ENCODE data around the gene GSC2. TPM values are rescaled to one million over a fixed set of nuclear protein-coding genes. Genes with fewer than 3 reads are reported as not detected.

The GSC2 gene
- total and polyA plus RNA-seq, 2 of the 8 experiments (the other 6 are each of a cell fraction or from before 2014, with no cell fraction given), result 0.17 to 0.48 TPM

DNA sequence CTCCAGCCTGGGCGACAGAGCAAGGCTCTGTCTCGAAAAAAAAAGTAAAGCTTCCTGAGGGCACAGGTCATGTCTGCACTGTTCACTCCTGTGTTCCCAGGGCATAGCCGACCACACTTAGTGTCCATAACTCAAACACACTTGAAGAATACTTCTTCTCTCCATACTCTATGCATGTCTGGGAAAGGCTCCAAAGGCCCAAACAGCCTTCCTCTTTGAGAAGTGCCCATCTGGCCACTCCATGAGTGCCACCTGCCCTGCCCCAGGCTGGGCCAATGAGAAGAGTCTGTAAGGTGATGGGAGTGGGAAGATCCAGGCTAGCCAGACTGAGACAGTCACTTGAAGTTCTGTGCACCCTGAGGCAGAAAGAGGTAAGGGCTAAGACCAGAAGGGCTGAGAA is 52.6 kb downstream of the GSC2 start:
- H3K4me1 ChIP-seq (replicated peaks in 1 of 4; ENCODE audit: control insufficient read depth in 3 of 4, insufficient read depth in 4 of 4, low read length in 3 of 4), result no peaks in the 10 kb centered on the region
- H3K79me2 ChIP-seq (ENCODE audit: control insufficient read depth in 1 of 2, insufficient read depth in 2 of 2, low read length in 2 of 2), result peaks cover 0 to 59% of the 10 kb centered on the region in 2 experiments; a peak in 2 of 4 replicates
- H3K27ac ChIP-seq (ENCODE audit: low read depth, low read length), result no peak overlapping the region
- POLR2A ChIA-PET (ENCODE audit: partially characterized antibody), result no interaction called here
- peaks cover 10% of the 10 kb centered on the region for H3K79me1 ChIP-seq (ENCODE audit: low read depth, low read length)
- H3K56ac ChIP-seq (replicated peaks; ENCODE audit: insufficient read length, low read depth, low read length), result no peak overlapping the region
- FAIRE-seq (no peak), DNase-seq (ENCODE audit: low read depth in 1 of 2, low spot score in 2 of 2) (no peak)
- H4K5ac ChIP-seq (ENCODE audit: insufficient read length, low read depth, low read length), result no peak overlapping the region
- no peak overlapping the region for H3K4ac ChIP-seq (replicated peaks; ENCODE audit: insufficient read length, low read depth, low read length)
- H2AK5ac ChIP-seq (ENCODE audit: low read depth, low read length), result no peak overlapping the region
- no peak overlapping the region for H2BK5ac ChIP-seq (ENCODE audit: low read depth, low read length)
- CTCF ChIA-PET (ENCODE audit: partially characterized antibody), result interaction anchor here (2.4 kb wide), 1 partner anchor 24 kb away, joined by 8 read pairs; no protein-coding TSS in a partner anchor
- H3K9ac ChIP-seq (replicated peaks in 1 of 4; ENCODE audit: extremely low read depth in 1 of 4, low read depth in 3 of 4, low read length in 3 of 4), result no peak overlapping the region
- WGBS, 2 experiments (ENCODE audit: extremely low coverage in 1 of 2, insufficient coverage in 1 of 2, insufficient read length in 1 of 2, insufficient replicate concordance in 2 of 2, low coverage in 1 of 2, low lambda C conversion rate in 2 of 2, missing lambda C conversion rate in 1 of 2), result 88% methylated on average over 3 of the region's 3 CpGs; no CpG with 5 or more reads in 1 of the 2 experiments
- TF ChIP-seq EZH2 (IDR thresholded peaks at IDR 0.05; ENCODE audit: low read depth, low read length, severe bottlenecking) (no peak), MAFK (IDR thresholded peaks at IDR 0.05; ENCODE audit: low read depth, low read length) (no peak), GTF2F1 (IDR thresholded peaks at IDR 0.05; ENCODE audit: borderline replicate concordance, low read depth, low read length) (no peak), BRCA1 (IDR thresholded peaks at IDR 0.05; ENCODE audit: low read depth, low read length) (no peak), SRF (IDR thresholded peaks at IDR 0.05; ENCODE audit: low read depth, low read length) (no peak)
- TF ChIP-seq, protein P1, sequence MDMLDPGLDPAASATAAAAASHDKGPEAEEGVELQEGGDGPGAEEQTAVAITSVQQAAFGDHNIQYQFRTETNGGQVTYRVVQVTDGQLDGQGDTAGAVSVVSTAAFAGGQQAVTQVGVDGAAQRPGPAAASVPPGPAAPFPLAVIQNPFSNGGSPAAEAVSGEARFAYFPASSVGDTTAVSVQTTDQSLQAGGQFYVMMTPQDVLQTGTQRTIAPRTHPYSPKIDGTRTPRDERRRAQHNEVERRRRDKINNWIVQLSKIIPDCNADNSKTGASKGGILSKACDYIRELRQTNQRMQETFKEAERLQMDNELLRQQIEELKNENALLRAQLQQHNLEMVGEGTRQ (IDR thresholded peaks at IDR 0.05; ENCODE audit: low read length), result no peak
- H3K4me3 ChIP-seq (ENCODE audit: extremely low read depth in 1 of 4, insufficient read depth in 2 of 4, low read depth in 3 of 4, low read length in 4 of 4), result no peak overlapping the region
- no peak overlapping the region for H2BK12ac ChIP-seq (ENCODE audit: low read depth, low read length)
- H3K4me2 ChIP-seq (ENCODE audit: insufficient read depth in 1 of 2, low read depth in 2 of 2, low read length in 2 of 2), result no peak overlapping the region
- H4K91ac ChIP-seq (replicated peaks; ENCODE audit: insufficient read length, low read length), result no peak overlapping the region
- H3K36me3 ChIP-seq (ENCODE audit: control insufficient read depth in 2 of 4, insufficient read depth in 4 of 4, low read length in 3 of 4), result no peaks in the 10 kb centered on the region
- no peaks in the 10 kb centered on the region for H3K9me3 ChIP-seq (ENCODE audit: insufficient read depth in 2 of 2, low read depth in 1 of 2, low read length in 1 of 2)
- no peak overlapping the region for H4K8ac ChIP-seq (ENCODE audit: extremely low read depth, insufficient read depth, low read length)
- peaks cover 3 to 8% of the 10 kb centered on the region in 2 experiments for H4K20me1 ChIP-seq (replicated peaks in 1 of 2; ENCODE audit: control insufficient read depth in 1 of 2, insufficient read depth in 2 of 2, low read length in 2 of 2)
- H2BK15ac ChIP-seq (ENCODE audit: low read length), result no peak overlapping the region
- no peaks in the 10 kb centered on the region for H3K23me2 ChIP-seq (ENCODE audit: low read depth, low read length)
- no peak overlapping the region for H3K14ac ChIP-seq (ENCODE audit: insufficient read length)
- no peaks in the 10 kb centered on the region for H3K27me3 ChIP-seq (replicated peaks in 1 of 4; ENCODE audit: control insufficient read depth in 3 of 4, extremely low read depth in 1 of 4, insufficient read depth in 3 of 4, low read length in 3 of 4)
- no peak overlapping the region for H3K18ac ChIP-seq (ENCODE audit: extremely low read depth, low read length)
- no peak overlapping the region for H2BK20ac ChIP-seq (ENCODE audit: low read length)
- H2BK120ac ChIP-seq (replicated peaks; ENCODE audit: low read depth, low read length), result no peak overlapping the region
- no peak overlapping the region for H3K23ac ChIP-seq (ENCODE audit: insufficient read length)
- no peak overlapping the region for H2AFZ ChIP-seq (ENCODE audit: low read length)

Measured in H1 (cell line).